GM21360 (cell line): ENCODE measurements around the gene KCNJ6.
"Not testable (repeated sequence)": the region's sequence is repeated elsewhere in the genome, so short reads cannot be mapped to it uniquely, and the experiment has no call there.

Experiments
- ATAC-seq: cut with Tn5 transposase; IDR thresholded peaks from one replicate; pipeline ENCODE4 v1.9.1; 2021; ENCODE audit warnings: mild to moderate bottlenecking, moderate library complexity; ENCODE audit not compliant: unreplicated experiment

KCNJ6 gene

DNA sequence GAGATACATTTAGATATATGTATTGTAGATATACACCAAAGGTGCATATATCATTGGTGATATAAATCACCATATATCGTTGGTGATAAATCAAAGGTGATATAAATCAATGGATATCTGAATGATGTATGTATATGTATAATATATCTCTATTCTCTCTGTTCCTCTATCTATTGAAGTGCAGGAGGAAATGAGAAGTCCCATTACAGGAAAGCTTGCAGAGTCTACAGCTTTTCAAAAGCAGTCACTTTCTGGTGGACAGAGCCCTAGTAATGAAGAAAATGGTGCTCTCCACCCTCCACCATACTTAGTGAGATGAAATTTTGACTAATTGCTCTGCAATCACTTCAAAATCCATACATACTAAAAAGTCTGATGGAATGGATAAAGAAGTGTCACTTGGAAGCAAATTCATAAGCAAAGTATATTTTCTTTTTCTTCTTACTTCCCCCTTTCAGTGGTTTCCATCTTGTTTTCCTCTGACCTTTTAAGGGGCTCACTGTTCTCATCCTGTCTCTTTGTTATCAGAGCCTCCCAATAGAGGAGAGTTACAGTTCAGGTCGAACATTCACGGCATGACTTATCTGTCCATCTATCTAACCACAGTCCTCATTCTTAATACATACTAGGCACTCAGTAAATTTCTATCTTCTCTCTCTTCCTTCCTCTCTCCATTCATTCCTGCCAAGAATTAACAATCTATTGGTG is 227.2 kb downstream of the KCNJ6 start:
- no peak for ATAC-seq

DNA sequence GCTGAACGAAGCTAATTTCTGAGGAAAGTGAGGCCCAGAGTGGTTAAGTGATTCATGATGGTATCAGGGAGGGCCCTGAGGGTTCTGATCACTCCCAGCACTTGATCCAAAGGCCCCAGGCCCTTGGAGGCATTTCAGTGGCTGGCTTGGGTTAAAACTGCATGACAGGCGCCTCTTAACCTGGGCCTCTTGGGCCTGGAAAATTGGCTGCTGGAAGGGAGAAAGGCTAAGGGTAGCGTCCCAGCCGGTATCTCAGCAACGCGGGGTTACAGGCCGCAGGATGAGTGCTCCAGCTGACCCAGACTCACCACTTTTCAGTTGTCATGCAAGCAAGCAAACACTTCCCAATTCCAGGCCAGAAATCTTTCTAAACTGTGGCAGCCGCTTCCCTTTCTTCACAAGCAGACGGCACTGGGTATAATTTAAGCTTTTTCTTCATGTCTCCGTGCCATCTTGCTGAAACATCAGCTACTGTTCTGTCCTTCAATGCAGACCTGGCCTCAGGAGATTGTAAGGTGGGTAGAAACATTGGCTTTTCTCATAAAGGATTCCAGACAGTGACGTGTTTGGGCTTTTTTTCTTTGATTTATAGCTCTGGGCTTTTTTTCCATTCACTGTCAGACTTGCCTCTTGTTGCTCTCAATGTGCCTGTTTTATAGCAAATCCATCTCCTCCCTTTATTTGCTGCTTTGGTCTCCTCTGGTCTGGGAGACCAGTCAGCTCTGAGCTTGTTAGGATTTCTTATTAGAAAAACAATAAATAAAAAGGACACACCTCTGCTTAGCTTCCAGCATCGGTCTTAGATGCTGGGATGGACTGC is 229.1 kb downstream of the KCNJ6 start:
- ATAC-seq: no peak

DNA sequence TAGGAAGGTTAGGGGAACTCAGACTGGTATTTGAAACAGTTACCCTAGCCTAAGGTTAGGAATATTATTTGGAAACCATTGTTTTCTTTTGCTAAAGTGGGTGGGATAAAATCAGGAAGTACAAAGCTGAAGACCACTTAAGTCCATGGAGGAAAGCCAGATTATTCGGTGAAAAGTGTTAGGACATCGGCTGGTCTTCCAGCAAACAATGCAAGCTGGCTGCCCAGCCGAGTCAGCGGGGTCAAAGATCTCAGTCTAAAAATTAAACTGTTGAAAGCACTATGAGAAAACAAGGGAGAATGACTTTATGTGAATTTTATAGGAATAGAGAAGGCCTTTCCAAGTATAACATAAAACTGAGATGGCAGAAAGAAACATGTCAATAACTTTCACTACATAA is 231.7 kb downstream of the KCNJ6 start:
- no peak for ATAC-seq

DNA sequence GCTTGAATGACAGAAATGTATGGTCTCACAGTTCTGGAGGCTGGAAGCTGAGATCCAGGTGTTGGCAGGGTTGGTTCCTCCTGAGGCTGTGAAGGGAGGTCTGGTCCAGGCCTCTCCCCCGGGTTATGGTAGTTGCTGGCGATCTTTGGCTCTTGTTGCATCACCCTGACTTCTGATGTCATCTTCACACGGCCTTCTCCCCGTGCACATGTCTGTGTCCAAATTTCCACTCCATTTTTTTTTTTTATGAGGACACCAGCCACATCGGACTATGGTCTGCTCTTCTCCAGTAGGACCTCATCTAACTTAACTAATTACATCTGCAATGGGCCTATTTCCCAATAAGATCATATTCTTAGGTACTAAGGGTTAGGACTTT is 232.2 kb downstream of the KCNJ6 start:
- ATAC-seq: no peak

DNA sequence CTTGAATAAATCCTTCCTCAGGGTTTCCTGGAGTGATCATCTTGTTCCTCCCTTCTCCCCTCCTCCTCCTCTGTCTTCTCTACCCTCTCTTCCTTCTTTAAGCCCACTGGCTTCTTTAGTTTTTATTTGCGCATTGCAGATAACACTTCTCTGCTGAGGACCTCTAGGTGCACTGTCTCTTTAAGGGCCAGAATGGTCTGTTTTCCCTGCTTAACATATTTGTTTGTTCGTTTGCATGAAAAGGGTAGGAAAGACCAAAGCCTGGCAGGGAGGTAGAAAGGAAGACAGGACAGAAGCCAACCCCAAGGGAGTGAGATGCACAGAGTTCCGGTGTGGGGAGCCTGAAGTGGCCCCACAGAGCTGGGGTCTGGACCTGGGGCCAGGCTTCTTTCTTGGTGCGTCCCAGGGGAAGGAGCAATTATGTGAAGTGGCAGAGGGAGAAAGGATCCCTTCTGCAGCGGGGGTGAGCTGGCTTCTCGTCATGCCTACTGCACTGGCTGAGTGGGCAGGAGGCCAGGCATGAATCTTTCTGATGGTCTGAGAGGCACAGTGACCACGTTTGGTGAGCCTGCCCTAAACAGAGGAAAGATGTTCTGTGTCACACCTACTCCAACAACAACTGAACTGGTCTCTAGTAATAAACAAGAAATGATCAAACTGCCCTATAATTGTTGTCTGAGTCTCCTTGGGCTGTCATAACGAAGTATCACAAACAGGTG is 232.7 kb downstream of the KCNJ6 start:
- ATAC-seq: no peak

DNA sequence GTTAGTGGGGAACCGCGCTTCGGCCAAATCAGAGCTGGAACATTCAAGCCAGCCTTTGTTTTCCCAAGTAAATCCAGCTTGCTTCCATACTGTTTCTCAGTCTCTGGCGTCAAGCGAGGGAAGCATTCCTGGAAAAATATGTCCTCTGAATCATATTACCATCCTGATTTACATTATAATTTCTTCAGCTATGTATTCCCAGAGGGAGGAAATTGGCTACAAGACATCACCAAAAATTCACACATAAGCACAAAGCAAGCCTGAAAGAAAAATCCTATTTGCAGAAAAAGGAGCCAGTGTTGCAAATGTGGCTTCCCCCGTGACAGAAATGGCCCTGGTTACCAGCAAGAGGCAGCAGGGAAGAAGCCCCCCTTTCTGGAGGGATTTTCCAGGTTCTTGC is 233.3 kb downstream of the KCNJ6 start:
- no peak for ATAC-seq

DNA sequence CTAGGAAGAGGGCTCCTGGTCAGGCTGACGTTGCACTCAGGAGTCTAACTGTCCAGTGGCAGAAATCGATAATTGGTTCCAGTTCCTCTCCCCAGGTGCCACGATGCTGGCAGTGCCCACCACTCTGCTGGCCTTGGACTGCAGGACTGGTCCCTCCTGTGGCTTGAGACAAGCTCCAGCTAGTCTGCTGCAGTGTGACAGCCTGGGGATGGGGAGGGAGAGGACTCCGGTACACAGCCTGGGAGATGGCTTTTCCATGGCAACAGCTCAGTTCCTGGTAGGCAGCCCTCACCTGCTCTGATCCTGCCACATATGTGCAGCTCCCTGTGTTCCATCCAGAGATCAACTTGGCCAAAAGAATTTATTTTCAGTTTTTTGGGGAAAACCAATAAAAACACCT is 239.3 kb downstream of the KCNJ6 start:
- ATAC-seq: no peak

DNA sequence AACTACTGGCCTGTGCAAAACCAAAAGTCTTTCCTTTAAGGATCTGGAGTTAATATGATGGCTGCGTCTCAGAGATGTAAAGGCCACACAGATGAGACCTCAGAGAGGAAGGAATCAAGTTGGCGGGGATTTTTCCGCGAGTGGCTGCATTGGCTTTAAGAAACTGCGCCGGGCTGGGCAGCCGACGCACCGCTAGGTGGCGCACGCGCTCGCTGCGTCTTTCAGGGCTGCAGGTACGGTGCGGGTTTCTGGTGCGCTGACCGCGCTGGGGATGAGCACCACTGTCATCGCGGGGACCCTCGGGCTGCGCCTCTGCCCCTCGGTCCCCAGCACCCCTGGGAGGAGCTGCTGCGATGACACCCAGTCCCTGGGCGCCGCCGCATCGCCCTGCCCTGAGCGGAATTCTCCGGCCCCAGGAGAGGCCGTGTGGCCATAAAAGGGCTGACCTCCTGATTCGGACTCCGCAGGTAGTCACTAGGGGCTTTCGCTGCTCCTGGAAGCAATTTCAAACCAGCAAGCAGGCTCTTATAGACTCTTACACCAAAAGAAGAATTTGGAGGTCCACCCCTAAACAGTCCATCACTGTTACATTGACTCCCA is 241.0 kb downstream of the KCNJ6 start:
- ATAC-seq: no peak

DNA sequence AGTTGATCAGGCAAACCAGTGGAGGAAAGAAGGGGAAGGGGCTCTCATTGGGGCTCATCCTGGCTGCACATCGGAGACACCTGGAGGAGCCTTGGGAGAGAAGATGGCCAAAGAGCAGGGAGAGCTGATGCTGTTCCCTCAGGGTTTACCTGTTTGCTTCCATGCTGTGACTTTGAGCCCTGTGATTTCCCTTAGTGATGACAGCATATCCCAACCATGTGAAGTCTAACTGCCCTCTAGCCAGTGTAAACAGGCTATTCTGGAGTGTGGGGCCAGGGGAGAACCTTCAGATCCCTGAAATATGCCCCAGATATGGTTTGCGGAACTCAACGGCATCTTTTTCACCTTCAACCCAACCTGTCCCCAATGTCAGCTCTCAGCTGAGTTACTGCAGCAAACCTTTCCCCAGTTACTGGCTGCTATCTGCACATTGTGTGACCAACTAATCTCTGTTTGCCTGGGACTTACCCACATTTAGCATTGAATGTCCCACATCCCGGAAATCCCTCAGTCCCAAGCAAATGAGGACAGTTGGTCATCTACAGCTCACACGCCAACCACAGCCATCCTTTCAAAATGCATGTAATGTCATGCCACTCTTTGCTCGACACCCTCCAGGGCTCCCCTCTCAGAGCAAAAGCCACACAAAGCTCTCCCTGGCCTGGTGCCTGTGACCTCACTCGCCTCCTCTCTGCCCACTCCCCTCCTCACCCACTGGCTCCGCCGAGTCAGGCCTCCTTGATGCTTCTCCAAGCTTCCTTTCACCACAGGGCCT is 242.3 kb downstream of the KCNJ6 start:
- no peak for ATAC-seq

DNA sequence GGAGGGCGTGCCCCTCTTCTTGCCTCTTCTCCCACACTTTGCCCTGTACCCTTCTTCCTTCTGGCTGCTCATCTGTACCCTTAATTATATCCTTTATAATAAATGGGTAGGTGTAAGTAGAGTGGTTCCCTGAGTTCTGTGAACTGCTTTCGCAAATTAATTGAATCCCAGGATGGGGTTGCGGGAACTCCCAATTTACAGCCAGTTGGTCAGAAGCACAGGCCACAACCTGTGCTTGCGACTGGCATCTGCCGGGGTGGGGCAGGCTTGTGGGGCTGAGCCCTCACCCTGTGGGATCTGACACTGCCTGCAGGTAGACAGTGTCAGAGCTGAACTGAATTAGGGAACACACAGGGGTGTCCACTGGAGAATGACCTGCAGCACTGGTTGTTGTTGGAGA is 244.9 kb downstream of the KCNJ6 start:
- ATAC-seq: no peak

DNA sequence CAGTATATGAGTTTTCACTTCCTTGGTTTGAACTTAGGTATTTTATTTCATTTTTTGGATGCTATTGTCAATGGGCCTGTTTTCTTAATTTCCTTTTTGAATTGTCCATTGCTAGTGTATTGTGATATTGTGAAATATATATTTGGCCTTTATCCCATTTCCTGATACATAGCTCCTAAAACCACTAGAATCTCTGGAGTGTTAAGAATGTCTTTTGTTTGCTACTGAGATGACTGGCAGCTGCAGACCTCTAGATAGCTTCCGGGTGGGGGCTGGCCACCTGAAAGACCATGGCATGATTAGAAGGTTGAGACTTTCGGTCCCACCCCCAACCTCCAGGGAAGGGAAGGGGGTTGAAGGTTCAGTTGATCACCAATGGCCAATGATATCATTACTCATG is 245.4 kb downstream of the KCNJ6 start:
- ATAC-seq: no peak

DNA sequence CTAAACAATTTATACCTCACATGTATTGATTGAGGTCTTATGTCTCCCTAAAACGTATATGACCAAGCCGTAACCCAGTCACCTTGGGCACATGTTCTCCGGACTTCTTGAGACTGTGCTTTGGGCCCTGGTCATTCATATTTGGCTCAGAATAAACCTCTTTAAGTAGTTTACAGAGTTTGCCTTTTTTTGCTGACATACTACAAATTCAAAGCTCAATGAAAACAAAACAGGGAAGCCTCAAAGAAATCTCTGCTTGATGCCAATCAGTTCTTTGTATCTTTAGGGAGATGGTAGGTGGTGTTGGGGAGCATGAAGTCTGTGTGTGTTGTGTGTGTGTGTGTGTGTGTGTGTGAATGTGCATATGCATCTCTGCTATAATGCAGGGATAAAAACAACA is 247.0 kb downstream of the KCNJ6 start:
- ATAC-seq: no peak

DNA sequence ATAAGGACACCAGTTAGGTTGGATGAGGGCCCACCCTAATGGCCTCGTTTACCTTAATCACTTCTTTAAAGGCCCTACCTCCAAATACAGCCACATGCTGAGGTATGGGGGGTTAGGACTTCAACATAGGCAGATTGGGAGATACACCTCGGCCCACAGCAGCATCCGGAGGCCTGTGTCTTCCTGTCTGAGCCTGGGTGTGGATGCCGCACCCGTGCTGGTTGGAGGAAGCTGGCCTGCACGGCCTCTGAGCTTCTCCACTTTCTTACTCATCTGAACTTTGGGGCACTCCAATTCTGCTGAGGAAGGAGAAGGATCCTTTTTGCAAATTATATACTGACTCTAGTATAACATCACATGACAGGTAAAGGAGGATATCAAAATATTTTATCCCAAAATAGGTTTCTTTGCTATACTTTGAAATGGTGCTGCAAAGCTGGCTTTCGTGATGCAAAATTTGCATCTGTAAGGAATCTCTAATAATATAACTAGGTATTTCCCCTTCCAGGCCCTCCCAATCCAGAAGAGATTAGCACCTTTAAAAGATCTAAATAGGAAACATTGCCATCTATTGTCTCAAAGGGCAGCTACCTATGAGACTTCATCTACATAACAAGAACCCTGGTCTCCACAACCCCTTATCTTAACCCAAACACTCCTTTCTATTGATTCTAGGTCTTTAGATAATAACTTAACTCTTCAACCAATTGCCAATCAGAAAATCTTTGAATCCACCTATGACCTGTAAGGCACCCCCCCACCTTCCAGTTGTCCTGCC is 247.6 kb downstream of the KCNJ6 start:
- no peak for ATAC-seq

DNA sequence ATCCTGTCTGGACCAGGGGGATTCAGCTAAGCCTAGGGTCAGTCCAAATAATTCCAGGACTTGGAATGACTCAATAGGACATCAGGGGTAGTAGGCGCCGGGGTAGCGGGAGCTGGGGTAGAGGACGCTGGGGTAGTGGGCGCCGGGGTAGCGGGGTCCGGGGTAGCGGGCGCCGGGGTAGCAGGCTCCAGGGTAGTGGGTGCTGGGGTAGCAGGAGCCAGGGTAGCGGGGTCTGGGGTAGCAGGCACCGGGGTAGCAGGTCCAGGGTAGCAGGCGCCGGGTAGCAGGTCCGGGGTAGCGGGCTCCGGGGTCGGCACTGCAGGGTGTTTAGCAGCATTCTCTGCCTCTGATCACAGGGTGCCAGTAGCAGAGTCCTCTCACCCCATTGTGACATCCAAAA is 248.9 kb downstream of the KCNJ6 start:
- ATAC-seq: no peak

DNA sequence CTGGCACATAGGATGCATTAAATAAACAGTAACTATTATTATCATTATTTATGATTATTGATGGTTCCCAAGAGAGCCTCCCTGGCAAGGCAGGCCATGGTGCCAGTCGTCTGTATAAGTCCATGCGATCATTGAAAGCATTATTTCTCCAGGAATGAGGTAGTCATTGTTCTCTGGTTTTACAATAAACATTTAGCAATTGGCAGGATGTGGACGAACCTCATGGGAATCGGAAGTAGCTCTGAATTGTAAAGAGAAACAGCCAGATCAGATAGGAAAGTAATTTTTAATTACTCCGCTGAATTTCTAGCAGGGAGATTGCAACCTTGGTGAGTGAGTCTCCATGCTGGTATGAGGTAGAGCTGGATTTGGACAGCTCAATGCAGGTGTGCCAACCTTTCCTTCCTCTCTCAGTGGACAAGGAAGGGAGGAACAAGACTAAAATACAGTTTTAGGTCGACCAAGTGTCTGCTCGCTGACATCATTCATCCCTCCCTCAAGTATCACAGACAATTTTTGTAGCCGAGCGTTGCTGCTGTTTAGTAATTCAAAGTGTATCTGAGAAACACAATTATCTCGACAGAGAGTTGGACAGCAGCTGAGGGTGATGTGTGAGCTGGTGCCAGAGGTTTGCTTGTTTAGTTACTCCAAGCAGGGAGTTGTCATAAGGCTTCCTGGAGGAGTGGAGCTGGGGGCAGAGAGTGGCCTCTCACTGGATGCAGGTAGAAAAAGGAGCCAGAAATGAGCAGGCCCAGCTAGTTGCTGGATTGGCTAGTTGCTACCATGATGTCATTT is 250.8 kb downstream of the KCNJ6 start:
- no peak for ATAC-seq

DNA sequence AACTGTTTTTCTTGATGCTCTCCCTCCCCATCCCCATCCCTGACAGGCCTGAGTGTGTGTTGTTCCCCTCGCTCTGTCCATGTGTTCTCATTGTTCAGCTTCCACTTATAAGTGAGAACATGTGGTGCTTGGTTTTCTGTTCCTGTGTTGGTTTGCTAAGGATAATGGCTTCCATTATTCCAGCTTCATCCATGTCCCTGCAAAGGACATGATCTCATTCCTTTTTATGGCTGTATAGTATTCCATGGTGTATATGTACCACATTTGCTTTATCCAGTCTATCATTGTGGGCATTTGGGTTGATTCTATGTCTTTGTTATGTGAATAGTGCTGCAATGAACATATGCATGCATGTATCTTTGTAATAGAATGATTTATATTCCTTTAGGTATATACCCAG is 254.0 kb downstream of the KCNJ6 start:
- ATAC-seq: not testable (repeated sequence)

DNA sequence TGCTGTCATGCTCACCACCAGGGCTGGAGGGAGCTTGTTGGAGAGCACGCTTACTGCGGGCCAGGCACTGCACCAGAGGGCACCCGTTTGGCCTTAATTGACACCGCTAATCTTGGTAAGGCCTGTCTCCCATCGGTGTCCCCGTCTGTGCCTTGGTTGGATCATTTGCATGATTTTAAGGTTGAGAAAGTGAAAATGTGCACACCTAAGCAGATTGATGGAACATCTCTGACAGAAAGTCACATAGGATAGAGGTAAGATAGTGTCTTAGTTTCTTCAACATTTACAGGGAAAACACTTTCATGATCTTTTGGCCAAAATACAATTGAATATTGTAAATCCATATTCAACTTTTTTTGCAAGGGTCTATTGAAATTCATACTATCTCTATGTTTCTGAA is 255.5 kb downstream of the KCNJ6 start:
- no peak for ATAC-seq

DNA sequence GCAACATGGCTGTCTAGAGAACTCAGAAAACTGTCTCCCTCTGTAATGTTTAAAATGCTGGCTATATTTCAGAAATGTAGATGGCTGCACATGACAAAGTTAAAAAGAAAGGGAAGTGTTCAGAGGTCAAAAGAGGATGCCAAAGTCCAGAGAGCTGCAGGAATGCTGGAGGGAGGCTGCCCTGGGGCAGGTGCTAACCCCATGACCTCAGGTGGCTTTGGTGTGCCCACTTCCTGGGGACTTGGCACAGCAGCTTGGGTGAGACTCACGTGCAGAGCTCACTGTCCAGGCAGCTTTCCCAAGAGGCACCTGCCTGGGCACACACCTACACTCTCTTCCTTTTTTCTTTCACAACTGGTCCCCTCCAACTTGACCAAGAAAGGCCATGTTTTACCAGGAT is 256.4 kb downstream of the KCNJ6 start:
- ATAC-seq: no peak

DNA sequence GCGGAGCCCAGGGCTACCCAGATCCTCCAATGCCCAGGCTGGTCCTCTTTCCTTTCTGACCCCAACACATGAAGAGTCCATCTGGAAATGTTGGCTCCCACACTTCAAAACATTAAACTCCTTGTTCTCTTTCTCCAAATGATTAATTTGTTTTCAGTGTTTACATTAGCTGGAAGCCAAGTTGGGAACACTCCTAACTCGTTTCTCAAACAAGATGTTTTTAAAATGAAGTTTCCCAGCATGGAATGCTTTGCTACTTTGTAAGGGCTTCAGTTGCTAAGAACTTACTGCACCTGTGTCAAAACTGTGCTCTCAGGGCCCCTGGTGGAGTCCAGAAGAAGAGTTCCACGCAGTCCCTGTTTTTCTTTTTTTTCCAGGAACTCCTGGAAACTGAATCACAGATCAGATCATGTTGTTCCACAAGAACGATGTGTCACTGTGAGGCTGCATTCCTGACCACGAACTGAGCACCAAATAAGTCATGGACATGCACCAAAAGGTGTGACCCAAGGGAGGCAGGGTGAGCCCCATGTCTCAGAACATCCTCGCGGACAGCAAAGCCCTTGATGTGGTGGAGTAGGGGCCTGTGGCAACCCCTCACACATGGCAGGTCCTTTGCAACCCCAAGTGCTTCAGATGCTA is 257.3 kb downstream of the KCNJ6 start:
- no peak for ATAC-seq
